Neural crest cell (in vitro differentiated cells): ENCODE measurements around the gene CPAMD8. TPM values are rescaled to one million over a fixed set of nuclear protein-coding genes. Genes with fewer than 3 reads are reported as not detected.
"Not testable (repeated sequence)": the region's sequence is repeated elsewhere in the genome, so short reads cannot be mapped to it uniquely, and the experiment has no call there.

Source experiments
- DNase-seq: peaks from one replicate; pipeline ENCODE4 v3.0.0; 2021; ENCODE audit warnings: low read depth, mixed read lengths, low spot score
- H3K27ac Mint-ChIP-seq: one replicate; pipeline ENCODE4 v1.8.0; 2021; ENCODE audit warnings: mild to moderate bottlenecking, mixed read lengths; ENCODE audit not compliant: unreplicated experiment
- H3K27me3 Mint-ChIP-seq: 2 replicates; pipeline ENCODE4 v1.8.0; 2021; ENCODE audit warnings: low read depth, mild to moderate bottlenecking, mixed read lengths
- H3K36me3 Mint-ChIP-seq: 2 replicates; pipeline ENCODE4 v1.8.0; 2021; ENCODE audit warnings: low read depth, mild to moderate bottlenecking, mixed read lengths
- H3K4me1 Mint-ChIP-seq: 2 replicates; pipeline ENCODE4 v1.8.0; 2021; ENCODE audit warnings: mixed read lengths
- H3K4me3 Mint-ChIP-seq: one replicate; pipeline ENCODE4 v1.8.0; 2021; ENCODE audit warnings: mild to moderate bottlenecking, mixed read lengths
- H3K9me3 Mint-ChIP-seq: 2 replicates; pipeline ENCODE4 v1.8.0; 2021; ENCODE audit warnings: mixed read lengths
- CTCF ChIP-seq: fragments of 200-600 bp; sonication (generic); conservative IDR thresholded peaks from 2 replicates; pipeline ENCODE4 v1.5.0; 2021; ENCODE audit warnings: antibody characterized with exemption, mild to moderate bottlenecking
- total RNA-seq: library from RNA; stranded (reverse); gene quantifications from 2 replicates; pipeline ENCODE4 v1.2.1, GENCODE V29; 2021

CPAMD8 gene
- total RNA-seq, 1 donor from 2014 or later = 14.5 TPM

- Mint-ChIP-seq H3K27ac (no peak overlapping the region), H3K4me3 (no peak overlapping the region), H3K36me3 (peaks cover 21% of the 10 kb centered on the region), H3K27me3 (no peaks in the 10 kb centered on the region), H3K4me1 (no peaks in the 10 kb centered on the region), H3K9me3 (peaks cover 7% of the 10 kb centered on the region)
- no peak for DNase-seq
- no peak for TF ChIP-seq CTCF
These were observed 149.0 kb downstream of the CPAMD8 start for GRCh38 chr19:16877581-16877980.

- H3K27ac Mint-ChIP-seq = no peak overlapping the region
- H3K4me3 Mint-ChIP-seq = no peak overlapping the region
- H3K27me3 Mint-ChIP-seq = no peaks in the 10 kb centered on the region
- peaks cover 2% of the 10 kb centered on the region for H3K9me3 Mint-ChIP-seq
- peaks cover 15% of the 10 kb centered on the region for H3K36me3 Mint-ChIP-seq
- no peak for DNase-seq
- no peak for TF ChIP-seq CTCF
- no peaks in the 10 kb centered on the region for H3K4me1 Mint-ChIP-seq
These were observed 149.7 kb downstream of the CPAMD8 start for GRCh38 chr19:16876904-16877361.

GRCh38 chr19:16875584-16876555, 150.7 kb downstream of the CPAMD8 start:
- peaks cover 18% of the 10 kb centered on the region for H3K36me3 Mint-ChIP-seq
- no peaks in the 10 kb centered on the region for H3K27me3 Mint-ChIP-seq
- H3K27ac Mint-ChIP-seq = no peak overlapping the region
- no peak for TF ChIP-seq CTCF
- no peak overlapping the region for H3K4me3 Mint-ChIP-seq
- DNase-seq = no peak
- H3K4me1 Mint-ChIP-seq = no peaks in the 10 kb centered on the region
- no peaks in the 10 kb centered on the region for H3K9me3 Mint-ChIP-seq

- H3K4me3 Mint-ChIP-seq, H3K27ac Mint-ChIP-seq: not testable (repeated sequence)
These were observed 151.7 kb downstream of the CPAMD8 start for GRCh38 chr19:16874978-16875299.

GRCh38 chr19:16874250-16874977, 152.2 kb downstream of the CPAMD8 start:
- Mint-ChIP-seq H3K9me3 (no peaks in the 10 kb centered on the region), H3K4me3 (no peak overlapping the region), H3K27ac (peak overlapping the region; percentile 81), H3K36me3 (peaks cover 12% of the 10 kb centered on the region), H3K4me1 (no peaks in the 10 kb centered on the region), H3K27me3 (no peaks in the 10 kb centered on the region)
- no peak for DNase-seq
- TF ChIP-seq CTCF = no peak

More at GRCh38 chr19:16874978-16875299, 151.7 kb downstream of the CPAMD8 start:
- not testable (repeated sequence) for H3K27me3 Mint-ChIP-seq, H3K4me1 Mint-ChIP-seq, DNase-seq, H3K9me3 Mint-ChIP-seq
- peaks cover 12% of the 10 kb centered on the region for H3K36me3 Mint-ChIP-seq
